ENCODE results near the gene TFF2. TPM values are rescaled to one million over a fixed set of nuclear protein-coding genes. Genes with fewer than 3 reads are reported as not detected.

The TFF2 gene
- total RNA-seq, 1 donor from 2014 or later: not detected

DNA sequence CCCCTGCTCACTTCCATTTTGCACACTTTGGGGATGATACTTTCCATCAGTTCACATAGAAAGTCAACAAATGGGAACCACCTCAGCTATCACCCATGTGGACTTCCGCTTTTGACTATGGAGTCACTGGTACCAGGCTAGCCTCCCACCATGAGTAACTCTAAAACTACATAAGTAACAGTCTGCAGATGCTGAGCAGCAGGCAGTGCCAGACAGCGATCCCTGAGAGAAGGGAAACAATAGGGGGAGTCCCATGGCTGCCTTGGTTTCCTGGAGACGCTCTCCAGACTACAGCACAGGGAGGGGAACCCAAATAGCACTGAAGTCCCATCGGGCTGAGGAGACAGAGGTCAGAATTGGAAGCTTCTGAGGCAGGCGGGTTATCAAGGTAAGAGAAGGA is 2.8 kb upstream of the TFF2 start:
- TF ChIP-seq, protein P1, sequence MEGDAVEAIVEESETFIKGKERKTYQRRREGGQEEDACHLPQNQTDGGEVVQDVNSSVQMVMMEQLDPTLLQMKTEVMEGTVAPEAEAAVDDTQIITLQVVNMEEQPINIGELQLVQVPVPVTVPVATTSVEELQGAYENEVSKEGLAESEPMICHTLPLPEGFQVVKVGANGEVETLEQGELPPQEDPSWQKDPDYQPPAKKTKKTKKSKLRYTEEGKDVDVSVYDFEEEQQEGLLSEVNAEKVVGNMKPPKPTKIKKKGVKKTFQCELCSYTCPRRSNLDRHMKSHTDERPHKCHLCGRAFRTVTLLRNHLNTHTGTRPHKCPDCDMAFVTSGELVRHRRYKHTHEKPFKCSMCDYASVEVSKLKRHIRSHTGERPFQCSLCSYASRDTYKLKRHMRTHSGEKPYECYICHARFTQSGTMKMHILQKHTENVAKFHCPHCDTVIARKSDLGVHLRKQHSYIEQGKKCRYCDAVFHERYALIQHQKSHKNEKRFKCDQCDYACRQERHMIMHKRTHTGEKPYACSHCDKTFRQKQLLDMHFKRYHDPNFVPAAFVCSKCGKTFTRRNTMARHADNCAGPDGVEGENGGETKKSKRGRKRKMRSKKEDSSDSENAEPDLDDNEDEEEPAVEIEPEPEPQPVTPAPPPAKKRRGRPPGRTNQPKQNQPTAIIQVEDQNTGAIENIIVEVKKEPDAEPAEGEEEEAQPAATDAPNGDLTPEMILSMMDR (IDR thresholded peaks at IDR 0.05; ENCODE audit: unreplicated experiment): no peak
- H3K27me3 Mint-ChIP-seq (ENCODE audit: unreplicated experiment): peaks cover 4% of the 10 kb centered on the region
- peaks cover 6% of the 10 kb centered on the region for H3K4me1 Mint-ChIP-seq (ENCODE audit: unreplicated experiment)
- DNase-seq (ENCODE audit: low spot score): no peak
- no peak overlapping the region for H3K27ac Mint-ChIP-seq (ENCODE audit: unreplicated experiment)
- peaks cover 10% of the 10 kb centered on the region for H3K36me3 Mint-ChIP-seq (ENCODE audit: low read depth, unreplicated experiment)
- no peak overlapping the region for H3K4me3 Mint-ChIP-seq (ENCODE audit: unreplicated experiment)
- H3K9me3 Mint-ChIP-seq (ENCODE audit: unreplicated experiment): peaks cover 4% of the 10 kb centered on the region

DNA sequence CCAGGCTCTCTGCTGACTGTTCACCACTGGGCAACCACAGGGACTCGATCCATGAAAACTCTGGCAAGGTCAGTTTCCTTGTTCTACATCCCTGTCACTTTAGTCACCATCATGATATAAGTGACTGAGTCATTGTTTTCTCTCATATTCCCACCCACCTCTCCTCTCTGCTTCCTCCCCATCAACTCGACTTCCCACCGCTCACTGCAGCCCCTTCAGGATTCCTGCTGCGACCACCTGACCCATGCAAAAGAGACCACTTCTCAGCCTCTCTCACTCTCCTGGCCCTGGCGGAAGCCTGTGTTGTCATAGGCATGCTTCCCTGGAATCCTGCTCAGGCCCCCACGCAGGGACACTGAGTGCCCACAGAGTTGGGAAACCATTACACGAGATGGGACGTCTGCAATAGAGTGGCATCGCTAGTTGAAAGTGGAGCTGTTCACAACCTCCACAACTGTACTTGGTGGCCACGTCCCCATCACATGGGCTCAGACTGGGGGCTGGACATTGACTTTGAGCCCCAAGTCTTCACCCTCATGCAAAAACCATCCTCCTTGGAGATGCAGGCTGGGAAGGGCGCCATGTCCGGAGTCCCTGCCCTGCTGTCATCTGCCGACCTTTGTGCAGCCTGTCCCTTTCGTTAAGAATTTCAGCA is 1.8 kb upstream of the TFF2 start:
- Mint-ChIP-seq H3K27me3 (ENCODE audit: unreplicated experiment) (peaks cover 4% of the 10 kb centered on the region), H3K4me3 (ENCODE audit: unreplicated experiment) (no peak overlapping the region), H3K4me1 (ENCODE audit: unreplicated experiment) (peaks cover 6% of the 10 kb centered on the region), H3K27ac (ENCODE audit: unreplicated experiment) (no peak overlapping the region), H3K36me3 (ENCODE audit: low read depth, unreplicated experiment) (peaks cover 3% of the 10 kb centered on the region), H3K9me3 (ENCODE audit: unreplicated experiment) (no peaks in the 10 kb centered on the region)
- TF ChIP-seq, protein P1 (IDR thresholded peaks at IDR 0.05; ENCODE audit: unreplicated experiment): no peak
- DNase-seq (ENCODE audit: low spot score): no peak

DNA sequence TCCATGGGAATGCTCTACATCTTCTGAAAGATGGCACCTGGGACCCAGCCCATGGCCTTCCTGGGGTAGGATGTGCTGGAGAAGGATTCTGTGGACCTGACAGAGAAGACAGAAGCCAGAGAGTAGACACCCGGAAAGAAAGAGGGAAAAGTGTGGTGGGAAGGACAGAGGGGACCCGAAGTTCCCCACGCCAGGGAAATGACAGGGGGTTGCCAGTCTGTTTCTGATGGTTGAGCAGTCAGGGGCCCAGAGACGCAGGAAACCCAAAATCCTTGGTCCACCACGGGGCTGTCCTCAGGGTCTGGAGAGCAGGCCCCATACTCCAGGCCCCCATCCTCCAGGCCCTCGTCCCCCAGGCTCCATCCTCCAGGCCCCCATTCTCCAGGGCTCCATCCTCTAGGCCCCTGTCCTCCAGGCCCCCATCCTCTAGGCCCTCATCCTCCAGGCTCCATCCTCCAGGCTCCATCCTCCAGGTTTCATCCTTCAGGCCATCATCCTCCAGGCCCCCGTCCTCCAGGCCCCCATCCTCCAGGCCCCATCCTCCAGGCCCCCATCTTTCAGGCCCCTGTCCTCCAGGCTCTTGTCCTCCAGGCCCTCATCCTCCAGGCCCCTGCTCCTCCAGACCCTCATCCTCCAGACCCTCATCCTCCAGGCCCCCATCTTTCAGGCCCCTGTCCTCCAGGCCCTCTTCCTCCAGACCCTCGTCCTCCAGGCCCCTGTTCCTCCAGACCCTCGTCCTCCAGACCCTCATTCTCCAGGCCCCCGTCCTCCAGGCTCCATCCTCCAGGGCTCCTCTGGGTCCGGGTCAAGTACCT is 1.0 kb upstream of the TFF2 start:
- H3K36me3 Mint-ChIP-seq (ENCODE audit: low read depth, unreplicated experiment): no peaks in the 10 kb centered on the region
- H3K27ac Mint-ChIP-seq (ENCODE audit: unreplicated experiment): no peak overlapping the region
- no peak overlapping the region for H3K4me3 Mint-ChIP-seq (ENCODE audit: unreplicated experiment)
- peaks cover 4% of the 10 kb centered on the region for H3K27me3 Mint-ChIP-seq (ENCODE audit: unreplicated experiment)
- no peak for DNase-seq (ENCODE audit: low spot score)
- TF ChIP-seq, protein P1 (IDR thresholded peaks at IDR 0.05; ENCODE audit: unreplicated experiment): no peak
- no peaks in the 10 kb centered on the region for H3K9me3 Mint-ChIP-seq (ENCODE audit: unreplicated experiment)
- peaks cover 6% of the 10 kb centered on the region for H3K4me1 Mint-ChIP-seq (ENCODE audit: unreplicated experiment)

DNA sequence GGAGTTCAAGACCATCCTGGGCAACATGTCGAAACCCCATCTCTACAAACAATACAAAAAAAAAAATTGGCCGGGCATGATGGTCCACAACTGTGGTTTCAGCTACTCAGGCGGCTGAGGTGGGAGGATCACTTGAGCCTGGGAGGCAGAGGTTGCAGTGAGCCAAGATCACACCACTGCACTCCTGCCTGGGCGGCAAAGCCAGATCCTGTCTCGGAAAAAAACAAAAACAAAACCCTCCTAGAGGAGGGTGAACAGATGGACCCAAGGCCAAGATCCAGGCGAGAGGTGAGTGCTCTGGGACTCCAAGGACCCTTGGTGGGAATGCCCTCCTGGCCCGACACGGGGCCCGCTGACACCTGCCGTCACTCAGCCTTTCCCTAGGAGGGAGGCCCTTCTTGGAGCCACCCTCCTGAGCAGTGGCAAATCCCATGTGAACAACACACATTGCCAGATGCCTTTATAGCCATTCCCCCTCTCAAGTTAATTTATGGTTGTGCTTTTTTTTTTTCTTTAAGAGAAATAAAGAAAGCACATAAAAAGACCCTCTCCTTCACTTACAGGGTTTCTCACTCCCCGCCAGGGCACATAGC is 380 bp downstream of the TFF2 start:
- no peaks in the 10 kb centered on the region for H3K9me3 Mint-ChIP-seq (ENCODE audit: unreplicated experiment)
- TF ChIP-seq, protein P1 (IDR thresholded peaks at IDR 0.05; ENCODE audit: unreplicated experiment): no peak
- H3K4me3 Mint-ChIP-seq (ENCODE audit: unreplicated experiment): no peak overlapping the region
- H3K36me3 Mint-ChIP-seq (ENCODE audit: low read depth, unreplicated experiment): no peaks in the 10 kb centered on the region
- peaks cover 4% of the 10 kb centered on the region for H3K27me3 Mint-ChIP-seq (ENCODE audit: unreplicated experiment)
- peaks cover 6% of the 10 kb centered on the region for H3K4me1 Mint-ChIP-seq (ENCODE audit: unreplicated experiment)
- H3K27ac Mint-ChIP-seq (ENCODE audit: unreplicated experiment): no peak overlapping the region
- DNase-seq (ENCODE audit: low spot score): no peak
